CD4-positive, alpha-beta T cell (primary cell): ENCODE data around the gene CXCL16. TPM values are rescaled to one million over a fixed set of nuclear protein-coding genes. Genes with fewer than 3 reads are reported as not detected.

ENCODE experiments used
- ATAC-seq: fragments of 200-7000 bp; cut with Tn5 transposase; one replicate; pipeline ENCODE4 v1.10.0; 2022; ENCODE audit warnings: mild to moderate bottlenecking; ENCODE audit not compliant: poor library complexity
- CTCF ChIA-PET: fragments of 350-600 bp; sonication (Branson Sonifier 250); formaldehyde crosslinking; loops from one replicate; lab custom pipeline; 2021; ENCODE audit warnings: antibody characterized with exemption, inconsistent platforms; lab: Charles Lee
- POLR2A ChIA-PET: fragments of 350-600 bp; sonication (Branson Sonifier 250); formaldehyde crosslinking; loops from one replicate; lab custom pipeline; 2021; ENCODE audit warnings: antibody characterized with exemption, inconsistent platforms; lab: Charles Lee
- DNase-seq, 14 experiments: peaks; one replicate each; pipeline ENCODE4 v3.0.0-alpha.2; 2013 to 2020; ENCODE audit warnings: mixed read lengths in 2 of 14
- H3K27ac ChIP-seq, 2 donors: one replicate each; pipeline versions ENCODE4 v1.5.1 to v1.7.0; 2013; ENCODE audit warnings: low read length in 2 of 2, low read depth in 1 of 2, mild to moderate bottlenecking in 1 of 2
- H3K27me3 ChIP-seq, 2 experiments: 1 replicate in 1 of 2; 2 replicates in 1 of 2; pipeline versions ENCODE4 v1.6.1 to v1.7.0; 2013; ENCODE audit warnings: low read length in 2 of 2, control low read depth in 1 of 2, mild to moderate bottlenecking in 1 of 2, moderate library complexity in 1 of 2; ENCODE audit not compliant: insufficient read depth in 2 of 2, control insufficient read depth in 1 of 2
- H3K36me3 ChIP-seq: one replicate; pipeline ENCODE4 v1.6.1; 2013; ENCODE audit warnings: low read length, control low read depth; ENCODE audit not compliant: insufficient read depth
- H3K4me1 ChIP-seq: one replicate; pipeline ENCODE4 v1.6.1; 2013; ENCODE audit warnings: low read length, control low read depth; ENCODE audit not compliant: insufficient read depth
- H3K4me3 ChIP-seq: one replicate; pipeline ENCODE4 v1.5.1; 2013; ENCODE audit warnings: mild to moderate bottlenecking, low read length, moderate library complexity
- H3K9me3 ChIP-seq, 2 experiments: 1 replicate in 1 of 2; 2 replicates in 1 of 2; pipeline versions ENCODE4 v1.6.1 to v1.7.0; 2013; ENCODE audit warnings: low read length in 2 of 2, mild to moderate bottlenecking in 2 of 2, control low read depth in 1 of 2, moderate library complexity in 1 of 2; ENCODE audit not compliant: control insufficient read depth in 1 of 2, insufficient read depth in 1 of 2
- H3K27ac Mint-ChIP-seq: one replicate; pipeline ENCODE4 v1.8.0; 2020; ENCODE audit warnings: mixed read lengths
- H3K27me3 Mint-ChIP-seq: one replicate; pipeline ENCODE4 v1.8.0; 2021; ENCODE audit warnings: mixed read lengths
- H3K36me3 Mint-ChIP-seq: one replicate; pipeline ENCODE4 v1.8.0; 2021; ENCODE audit warnings: low read depth, mixed read lengths
- H3K4me1 Mint-ChIP-seq: one replicate; pipeline ENCODE4 v1.8.0; 2021; ENCODE audit warnings: low read depth, mixed read lengths
- H3K4me3 Mint-ChIP-seq: one replicate; pipeline ENCODE4 v1.8.0; 2020; ENCODE audit warnings: mild to moderate bottlenecking, mixed read lengths
- H3K9me3 Mint-ChIP-seq: one replicate; pipeline ENCODE4 v1.8.0; 2020; ENCODE audit warnings: mixed read lengths
- CTCF ChIP-seq: fragments of 200-600 bp; IDR thresholded peaks from one replicate; pipeline ENCODE4 v1.8.0; 2022; ENCODE audit warnings: antibody characterized with exemption, mild to moderate bottlenecking
- intact Hi-C, 2 experiments: fragments of 100-400 bp; cut with DNase I in 1 of 2; cut with micrococcal nuclease in 1 of 2; formaldehyde crosslinking; loops; one replicate each; pipeline versions ENCODE4 v1.15.1 to v1.9.0; 2023 to 2025; cut with DNase I, micrococcal nuclease
- total RNA-seq, 174 experiments: library from RNA in 2 of 174; stranded (reverse) in 2 of 174; gene quantifications; one replicate each; pipeline ENCODE4 v1.2.3 and lab custom pipeline; 2021 to 2026

The CXCL16 gene
- total RNA-seq, 2 experiments from 2014 or later: 24.8 to 25.8 TPM

DNA sequence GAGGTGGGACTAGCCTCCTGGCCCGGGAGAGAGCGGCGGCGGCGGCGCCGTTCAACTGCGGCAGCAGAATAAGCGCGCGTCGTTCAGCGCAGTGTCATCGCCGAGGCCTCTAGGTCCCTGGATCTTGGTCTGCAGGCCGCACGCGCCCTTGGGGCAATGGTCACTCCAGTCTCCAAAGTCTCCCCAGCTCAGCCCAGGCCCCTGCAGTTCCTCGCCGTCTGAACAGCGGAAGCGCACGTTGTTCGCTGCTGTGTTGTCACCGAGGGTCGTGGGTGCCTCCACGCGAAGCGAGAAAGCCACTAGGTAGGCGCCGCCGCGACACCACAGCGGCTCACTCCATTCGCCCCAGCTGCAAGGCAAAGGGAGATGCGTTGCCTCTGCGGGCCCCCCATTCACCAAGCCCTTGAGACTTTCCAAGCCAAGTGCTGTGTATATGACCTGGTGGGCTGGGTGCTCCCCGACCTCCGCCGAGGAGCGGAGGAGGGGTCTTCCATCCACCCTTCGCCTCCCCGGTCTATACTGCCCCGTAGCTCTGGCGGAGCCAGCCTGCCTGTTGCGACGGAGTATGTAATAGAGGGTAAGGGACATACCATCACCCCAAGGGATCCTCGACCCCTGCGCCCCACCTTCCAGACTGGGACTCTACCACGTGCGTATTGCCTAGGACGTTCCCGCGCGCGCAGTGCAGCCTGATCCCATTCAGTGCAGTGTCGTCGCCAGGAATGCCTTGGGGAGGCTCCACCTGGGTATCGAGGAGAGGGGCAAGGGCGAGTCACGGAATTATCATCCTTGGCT is 45.8 kb upstream of the CXCL16 start:
- ChIA-PET POLR2A (interaction anchor here (1.5 to 2.2 kb wide), 2 partner anchors 11 to 75 kb away, joined by 5 to 10 read pairs; partner anchors contain the start of genes ARRB2 and PSMB6), CTCF (interaction anchor here (1.7 kb wide), 1 partner anchor 76 kb away, joined by 6 read pairs; the partner anchor contains the start of gene ARRB2)
- H3K9me3 Mint-ChIP-seq: no peaks in the 10 kb centered on the region
- H3K27me3 Mint-ChIP-seq: peaks cover 70% of the 10 kb centered on the region
- Histone ChIP-seq H3K4me1 (peaks cover 33% of the 10 kb centered on the region), H3K27me3 (peaks cover 58 to 59% of the 10 kb centered on the region in 2 experiments), H3K9me3 (peaks cover 0 to 26% of the 10 kb centered on the region in 2 experiments), H3K36me3 (no peaks in the 10 kb centered on the region), H3K27ac (no peak overlapping the region), H3K4me3 (no peak overlapping the region)
- peaks cover 20% of the 10 kb centered on the region for H3K4me1 Mint-ChIP-seq
- ATAC-seq (no peak), DNase-seq (peak in 4 of 14 experiments; percentile 12 to 41 (median 26))
- intact Hi-C loops: loop anchor here (2.0 to 5.0 kb wide), 3 partner anchors 53 to 117 kb away; partner anchors contain the start of genes CHRNE (in 1 of the 2) and MED11 (in 1 of the 2)
- no peak overlapping the region for H3K27ac Mint-ChIP-seq
- H3K36me3 Mint-ChIP-seq: no peaks in the 10 kb centered on the region
- H3K4me3 Mint-ChIP-seq: peak overlapping the region; percentile 30
- TF ChIP-seq CTCF: no peak

GRCh38 chr17:4782652-4783051 is 42.9 kb upstream of the CXCL16 start:
- no peaks in the 10 kb centered on the region for H3K36me3 ChIP-seq
- no peak overlapping the region for H3K27ac ChIP-seq
- no peak overlapping the region for H3K27ac Mint-ChIP-seq
- no peak for ATAC-seq
- DNase-seq: peak in 3 of 14 experiments; percentile 22 to 44 (median 35)
- H3K9me3 Mint-ChIP-seq: no peaks in the 10 kb centered on the region
- no peaks in the 10 kb centered on the region for H3K36me3 Mint-ChIP-seq
- intact Hi-C loops: no loop called here
- H3K4me3 Mint-ChIP-seq: no peak overlapping the region
- TF ChIP-seq CTCF: no peak
- H3K27me3 ChIP-seq: peaks cover 54 to 55% of the 10 kb centered on the region in 2 experiments
- CTCF ChIA-PET: interaction anchor here (0.7 kb wide), 1 partner anchor 20 kb away, joined by 3 read pairs; no protein-coding TSS in a partner anchor
- peaks cover 0 to 19% of the 10 kb centered on the region in 2 experiments for H3K9me3 ChIP-seq
- peaks cover 20% of the 10 kb centered on the region for H3K4me1 ChIP-seq
- POLR2A ChIA-PET: interaction anchor here (1.5 kb wide), 1 partner anchor 24 kb away, joined by 4 read pairs; the partner anchor contains the start of gene PLD2
- H3K27me3 Mint-ChIP-seq: peaks cover 71% of the 10 kb centered on the region
- H3K4me3 ChIP-seq: no peak overlapping the region
- peaks cover 16% of the 10 kb centered on the region for H3K4me1 Mint-ChIP-seq

GRCh38 chr17:4780325-4780955 is 40.7 kb upstream of the CXCL16 start:
- DNase-seq (no peak), ATAC-seq (no peak)
- H3K4me1 Mint-ChIP-seq: peaks cover 3% of the 10 kb centered on the region
- CTCF ChIA-PET: interaction anchor here (0.8 to 1.4 kb wide), 2 partner anchors 9 to 70 kb away, joined by 4 to 6 read pairs; partner anchors contain the start of gene ARRB2
- intact Hi-C loops: no loop called here
- Histone ChIP-seq H3K4me1 (peaks cover 5% of the 10 kb centered on the region), H3K9me3 (peaks cover 0 to 9% of the 10 kb centered on the region in 2 experiments), H3K36me3 (no peaks in the 10 kb centered on the region), H3K4me3 (no peak overlapping the region), H3K27ac (no peak overlapping the region), H3K27me3 (peaks cover 36% of the 10 kb centered on the region in 2 experiments)
- no peak for TF ChIP-seq CTCF
- POLR2A ChIA-PET: no interaction called here
- H3K27me3 Mint-ChIP-seq: peaks cover 50% of the 10 kb centered on the region
- H3K36me3 Mint-ChIP-seq: no peaks in the 10 kb centered on the region
- H3K27ac Mint-ChIP-seq: no peak overlapping the region
- no peaks in the 10 kb centered on the region for H3K9me3 Mint-ChIP-seq
- H3K4me3 Mint-ChIP-seq: no peak overlapping the region
